ENCODE results near the gene NOPCHAP1.

NOPCHAP1 gene

DNA sequence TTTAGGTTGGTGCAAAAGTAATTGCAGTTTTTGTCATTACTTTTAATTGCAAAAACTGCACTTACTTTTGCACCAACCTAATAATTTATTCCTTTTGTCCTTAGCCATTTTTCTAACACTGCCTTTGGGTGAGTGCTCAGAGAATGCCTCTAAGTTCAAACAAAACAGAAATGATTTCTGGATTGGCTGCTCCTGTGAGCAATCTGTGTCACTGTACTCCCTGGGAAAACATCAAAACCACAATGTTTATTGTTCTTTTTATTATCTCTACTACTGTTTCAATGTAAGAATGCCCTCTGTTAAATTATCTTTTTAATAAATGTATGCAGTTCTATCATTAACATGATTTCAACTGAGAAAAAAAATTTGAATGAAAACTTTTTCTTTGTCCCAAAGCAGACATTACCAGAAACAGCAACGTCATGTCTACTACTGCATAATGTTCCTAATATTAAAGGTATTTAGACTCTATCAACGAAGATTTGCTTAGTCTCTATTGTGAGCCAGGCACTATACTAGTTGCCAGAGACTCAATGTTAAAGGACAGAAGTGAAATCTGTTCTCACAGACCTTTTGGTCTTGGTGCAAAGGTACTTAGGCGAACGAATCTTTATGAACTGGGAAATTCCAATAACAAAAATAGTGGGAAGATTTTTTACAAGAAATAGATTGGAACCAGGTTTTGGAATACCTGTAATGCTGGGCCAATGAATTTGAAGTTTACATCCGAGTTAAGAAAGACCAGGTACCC is 34.2 kb upstream of the NOPCHAP1 start:
- H3K4me3 ChIP-seq (ENCODE audit: low read depth, low read length) = no peak overlapping the region
- no peak for TF ChIP-seq CTCF (IDR thresholded peaks at IDR 0.05; ENCODE audit: control insufficient read depth, extremely low read depth, insufficient read depth)
- no peak for DNase-seq (ENCODE audit: low read depth)

- H3K4me3 ChIP-seq (ENCODE audit: low read depth, low read length) = no peak overlapping the region
- TF ChIP-seq CTCF (IDR thresholded peaks at IDR 0.05; ENCODE audit: control insufficient read depth, extremely low read depth, insufficient read depth) = no peak
- DNase-seq (ENCODE audit: low read depth) = no peak
Measured at GRCh38 chr12:104952816-104953215, 33.3 kb upstream of the NOPCHAP1 start.

- TF ChIP-seq CTCF (IDR thresholded peaks at IDR 0.05; ENCODE audit: control insufficient read depth, extremely low read depth, insufficient read depth) = no peak
- no peak for DNase-seq (ENCODE audit: low read depth)
- H3K4me3 ChIP-seq (ENCODE audit: low read depth, low read length) = no peak overlapping the region
Measured at GRCh38 chr12:104953323-104953722, 32.8 kb upstream of the NOPCHAP1 start.

DNA sequence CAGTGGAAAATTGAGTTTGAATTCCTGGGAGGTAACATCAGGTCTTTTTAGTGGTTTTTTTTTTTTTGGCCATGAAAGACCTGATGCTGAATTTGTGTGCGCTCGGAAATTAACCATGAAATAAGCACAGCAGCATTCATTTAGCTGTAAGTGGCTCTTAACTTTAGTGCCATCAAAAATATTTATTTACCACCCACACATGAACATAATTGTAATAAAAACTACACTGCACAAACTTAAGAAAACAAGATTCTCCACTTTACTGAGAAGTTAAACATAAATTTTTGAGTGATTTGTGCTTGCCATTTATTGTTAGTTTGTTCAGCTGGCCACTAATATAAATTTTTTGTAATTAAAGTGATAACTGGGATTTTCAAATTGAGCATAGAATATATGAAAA is 30.4 kb upstream of the NOPCHAP1 start:
- TF ChIP-seq CTCF (IDR thresholded peaks at IDR 0.05; ENCODE audit: control insufficient read depth, extremely low read depth, insufficient read depth) = no peak
- H3K4me3 ChIP-seq (ENCODE audit: low read depth, low read length) = no peak overlapping the region
- DNase-seq (ENCODE audit: low read depth) = no peak

- peak; percentile 80 for DNase-seq (ENCODE audit: low read depth)
- TF ChIP-seq CTCF (IDR thresholded peaks at IDR 0.05; ENCODE audit: control insufficient read depth, extremely low read depth, insufficient read depth) = no peak
- H3K4me3 ChIP-seq (ENCODE audit: low read depth, low read length) = peak overlapping the region; percentile 63
Measured at GRCh38 chr12:104956870-104957718, 29.0 kb upstream of the NOPCHAP1 start.

- peak overlapping the region; percentile 63 for H3K4me3 ChIP-seq (ENCODE audit: low read depth, low read length)
- DNase-seq (ENCODE audit: low read depth) = no peak
- no peak for TF ChIP-seq CTCF (IDR thresholded peaks at IDR 0.05; ENCODE audit: control insufficient read depth, extremely low read depth, insufficient read depth)
Measured at GRCh38 chr12:104957719-104958000, 28.5 kb upstream of the NOPCHAP1 start.
